HG02970 (cell line): ENCODE data around the gene DDX10.
"Not testable (repeated sequence)": the region's sequence is repeated elsewhere in the genome, so short reads cannot be mapped to it uniquely, and the experiment has no call there.

Source experiments
- ATAC-seq: cut with Tn5 transposase; IDR thresholded peaks from one replicate; pipeline ENCODE4 v1.9.1; 2021; ENCODE audit warnings: mild to moderate bottlenecking, moderate library complexity, moderate number of reproducible peaks; ENCODE audit not compliant: unreplicated experiment, low FRiP score

DDX10 gene

GRCh38 chr11:108654100-108654499 is 10.8 kb upstream of the DDX10 start:
- not testable (repeated sequence) for ATAC-seq

GRCh38 chr11:108654994-108655631 is 9.8 kb upstream of the DDX10 start:
- ATAC-seq, result no peak

- ATAC-seq, result no peak
Observed at GRCh38 chr11:108662700-108663099, 2.2 kb upstream of the DDX10 start.

GRCh38 chr11:108663154-108663877 is 1.6 kb upstream of the DDX10 start:
- ATAC-seq, result no peak

GRCh38 chr11:108666373-108666772 is 1.5 kb downstream of the DDX10 start:
- no peak for ATAC-seq

GRCh38 chr11:108669286-108669685 is 4.4 kb downstream of the DDX10 start:
- ATAC-seq, result no peak

- ATAC-seq, result no peak
Observed at GRCh38 chr11:108669711-108670110, 4.8 kb downstream of the DDX10 start.

GRCh38 chr11:108670451-108670850 is 5.6 kb downstream of the DDX10 start:
- ATAC-seq, result no peak

GRCh38 chr11:108672113-108672512 is 7.2 kb downstream of the DDX10 start:
- ATAC-seq, result no peak

- no peak for ATAC-seq
Observed at GRCh38 chr11:108672786-108673185, 7.9 kb downstream of the DDX10 start.

GRCh38 chr11:108679045-108679444 is 14.2 kb downstream of the DDX10 start:
- ATAC-seq, result no peak

- no peak for ATAC-seq
Observed at GRCh38 chr11:108680271-108680670, 15.4 kb downstream of the DDX10 start.

- no peak for ATAC-seq
Observed at GRCh38 chr11:108685419-108686130, 20.7 kb downstream of the DDX10 start.

- ATAC-seq, result no peak
Observed at GRCh38 chr11:108693852-108694251, 29.0 kb downstream of the DDX10 start.

GRCh38 chr11:108694846-108695245 is 30.0 kb downstream of the DDX10 start:
- ATAC-seq, result no peak

GRCh38 chr11:108697872-108698473 is 33.1 kb downstream of the DDX10 start:
- no peak for ATAC-seq

GRCh38 chr11:108698844-108699642 is 34.2 kb downstream of the DDX10 start:
- peak; percentile 70 for ATAC-seq

GRCh38 chr11:108703916-108704315 is 39.0 kb downstream of the DDX10 start:
- no peak for ATAC-seq

- ATAC-seq, result no peak
Observed at GRCh38 chr11:108705061-108705460, 40.2 kb downstream of the DDX10 start.

- ATAC-seq, result no peak
Observed at GRCh38 chr11:108708173-108708572, 43.3 kb downstream of the DDX10 start.
